Motor neuron (in vitro differentiated cells): ENCODE measurements around the gene R3HDML. TPM values are rescaled to one million over a fixed set of nuclear protein-coding genes. Genes with fewer than 3 reads are reported as not detected.

ENCODE experiments used
- ATAC-seq, 8 experiments: fragments of 200-7000 bp; cut with Tn5 transposase; replicated peaks in 6 of 8; 2 replicates each; pipeline ENCODE4 v1.8.0; 2021; ENCODE audit warnings: mild to moderate bottlenecking in 8 of 8, moderate library complexity in 8 of 8
- H3K27ac ChIP-seq, 2 donors: fragments of 250-450 bp; sonication (Bioruptor Pico); 2 replicates each; pipeline ENCODE4 v1.9.0; 2021; ENCODE audit warnings: antibody characterized with exemption in 2 of 2, mild to moderate bottlenecking in 2 of 2, moderate library complexity in 1 of 2
- H3K4me1 ChIP-seq, 2 donors: fragments of 250-450 bp; sonication (Bioruptor Pico); replicated peaks in 1 of 2; 2 replicates each; pipeline ENCODE4 v1.6.1; 2021; ENCODE audit warnings: antibody characterized with exemption in 2 of 2, mild to moderate bottlenecking in 2 of 2, moderate library complexity in 1 of 2
- H3K4me3 ChIP-seq, 5 donors: fragments of 250-450 bp; sonication (Bioruptor Pico); 2 replicates each; pipeline ENCODE4 v1.9.0; 2021; ENCODE audit warnings: antibody characterized with exemption in 5 of 5, mild to moderate bottlenecking in 5 of 5, moderate library complexity in 4 of 5
- WGBS, 10 experiments: fragments of 450-650 bp; shearing (Covaris generic); methylation state at CpG; one replicate each; pipeline ENCODE4 v1.0.0; 2022; 5-methylcytosine and 5-hydroxymethylcytosine counted together
- in situ Hi-C, 9 experiments: fragments of 400-800 bp; cut with MboI; loops; one replicate each; pipeline ENCODE4 v1.15.0; 2021; ENCODE audit warnings: low sequenced_read_pairs in 9 of 9, low pct_unique_long_range_greater_than_20kb in 2 of 9; ENCODE audit not compliant: unreplicated experiment in 9 of 9
- total RNA-seq, 8 experiments: library from RNA; unstranded; fragments of 300-600 nt; gene quantifications; 2 replicates each; pipeline versions ENCODE4 v1.2.3 to v1.2.4, GENCODE V29; 2022

The R3HDML gene
- total RNA-seq, 8 experiments from 2014 or later: not detected

DNA sequence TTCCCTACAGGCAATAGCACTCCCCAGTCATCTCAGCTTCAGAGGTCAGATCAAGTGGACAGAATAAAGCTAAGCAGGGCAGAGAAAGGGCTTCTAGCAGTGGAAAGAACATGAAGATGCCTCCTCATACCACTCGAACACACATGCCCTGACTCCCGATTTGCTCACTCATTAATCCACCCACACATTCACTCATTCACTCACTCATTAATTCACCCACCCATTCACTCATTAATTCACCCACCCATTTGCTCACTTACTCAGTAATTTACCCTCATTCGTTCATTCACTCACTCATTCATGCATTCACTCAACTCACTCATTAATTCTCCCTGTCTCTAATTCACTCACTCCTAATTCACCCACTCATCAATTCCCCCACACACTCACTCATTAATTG lies 62.6 kb downstream of the R3HDML start:
- 32 to 91% (median 59%) methylated on average over 1 to 3 of the region's 3 CpGs; no CpG with 5 or more reads in 1 of the 10 experiments for WGBS, 10 experiments
- H3K4me3 ChIP-seq: no peak overlapping the region
- no peaks in the 10 kb centered on the region for H3K4me1 ChIP-seq
- in situ Hi-C loops: loop anchor here in 1 of 9 experiments (25.0 kb wide), 1 partner anchor 213 kb away; no protein-coding TSS in a partner anchor
- H3K27ac ChIP-seq: no peak overlapping the region
- no peak for ATAC-seq

DNA sequence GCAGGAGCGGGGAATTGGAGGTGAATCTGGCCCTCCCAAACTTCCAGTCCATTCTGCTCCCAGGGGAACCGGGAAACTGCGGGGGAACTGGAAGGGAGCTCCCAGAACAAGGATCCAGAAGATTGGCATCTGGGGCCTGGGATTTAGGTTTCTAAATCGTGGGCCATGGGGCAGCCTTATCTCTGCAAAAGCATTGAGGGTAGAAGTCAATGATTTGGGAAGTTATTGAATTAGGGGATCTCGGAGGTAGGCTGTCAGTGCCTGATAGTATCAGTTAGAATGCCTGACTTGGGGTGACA lies 63.8 kb downstream of the R3HDML start:
- whole genome bisulfite sequencing, 10 experiments: 50 to 70% (median 55%) methylated on average over 2 of the region's 5 CpGs; no CpG with 5 or more reads in 7 of the 10 experiments
- no peaks in the 10 kb centered on the region for H3K4me1 ChIP-seq
- H3K27ac ChIP-seq: no peak overlapping the region
- H3K4me3 ChIP-seq: no peak overlapping the region
- no peak for ATAC-seq
- in situ Hi-C loops: no loop called here

Other genes starting within 250 kb of the R3HDML start
- gene JPH2, start 149.9 kb upstream of the R3HDML start, total RNA-seq: 1 to 10 TPM in 1 of 8 experiments, under 1 TPM in 6, not detected in 1; 0.05 to 2.4 (median 0.28) TPM
- gene OSER1, start 126.3 kb upstream of the R3HDML start, total RNA-seq: 10 to 100 TPM; 34.0 to 50.6 (median 37.4) TPM
- 100 to 1,000 TPM in 3 of 8 experiments, 10 to 100 TPM in 2, under 1 TPM in 3; 0.25 to 175 (median 62.2) TPM for gene GDAP1L1, start 89.7 kb upstream of the R3HDML start, total RNA-seq
- gene FITM2, start 25.8 kb upstream of the R3HDML start, total RNA-seq: 10 to 100 TPM in 2 of 8 experiments, 1 to 10 TPM in 6; 3.7 to 13.5 (median 5.4) TPM
- under 1 TPM in 6 of 8 experiments, not detected in 2; 0.09 to 0.62 (median 0.17) TPM for gene HNF4A, start 18.7 kb downstream of the R3HDML start, total RNA-seq
- 10 to 100 TPM in 5 of 8 experiments, 1 to 10 TPM in 3; 7.1 to 18.9 (median 11.9) TPM for gene TTPAL, start 138.8 kb downstream of the R3HDML start, total RNA-seq
- 100 to 1,000 TPM in 1 of 8 experiments, 10 to 100 TPM in 7; 39.3 to 108 (median 61.1) TPM for gene SERINC3, start 185.0 kb downstream of the R3HDML start, total RNA-seq
- gene PKIG, start 245.5 kb downstream of the R3HDML start, total RNA-seq: 10 to 100 TPM; 16.5 to 92.6 (median 28.5) TPM